GM19455 (cell line): ENCODE measurements around the gene ZNF200.
"Not testable (repeated sequence)": the region's sequence is repeated elsewhere in the genome, so short reads cannot be mapped to it uniquely, and the experiment has no call there.

ENCODE experiments used
- ATAC-seq: cut with Tn5 transposase; IDR thresholded peaks from one replicate; pipeline ENCODE4 v1.9.1; 2021; ENCODE audit not compliant: unreplicated experiment

The ZNF200 gene

DNA sequence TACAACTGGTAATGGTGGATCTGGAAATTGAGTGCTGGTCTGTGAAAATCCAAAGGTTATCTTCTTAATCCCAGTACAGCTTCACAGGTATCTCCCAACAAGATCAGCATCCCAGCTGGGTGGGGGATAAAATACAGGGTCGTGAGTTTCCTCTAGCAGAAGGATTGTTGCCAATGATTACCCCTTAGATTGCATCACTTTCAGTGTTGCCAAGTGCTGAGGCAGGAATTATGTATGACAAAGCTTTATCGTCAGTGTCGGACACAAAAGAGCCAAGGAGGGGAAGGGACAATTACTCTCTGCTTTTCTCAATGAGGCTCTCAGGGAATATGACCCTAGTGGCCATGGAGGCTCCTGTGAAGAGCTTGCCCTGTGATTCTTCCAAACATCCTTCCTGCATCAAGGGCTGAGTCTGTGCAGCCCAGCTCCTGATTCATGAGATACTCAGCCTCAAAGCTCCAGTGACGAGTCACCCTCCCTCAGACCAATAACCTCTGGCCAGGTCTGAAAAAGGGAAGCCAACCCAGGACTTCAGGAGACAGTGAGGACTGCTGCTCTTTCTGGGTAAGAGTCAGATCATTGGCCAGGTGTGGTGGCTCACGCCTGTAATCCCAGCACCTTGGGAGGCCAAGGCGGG lies 31.9 kb downstream of the ZNF200 start:
- no peak for ATAC-seq

- ATAC-seq, result no peak
Observed at GRCh38 chr16:3198334-3199072, 36.5 kb downstream of the ZNF200 start.

DNA sequence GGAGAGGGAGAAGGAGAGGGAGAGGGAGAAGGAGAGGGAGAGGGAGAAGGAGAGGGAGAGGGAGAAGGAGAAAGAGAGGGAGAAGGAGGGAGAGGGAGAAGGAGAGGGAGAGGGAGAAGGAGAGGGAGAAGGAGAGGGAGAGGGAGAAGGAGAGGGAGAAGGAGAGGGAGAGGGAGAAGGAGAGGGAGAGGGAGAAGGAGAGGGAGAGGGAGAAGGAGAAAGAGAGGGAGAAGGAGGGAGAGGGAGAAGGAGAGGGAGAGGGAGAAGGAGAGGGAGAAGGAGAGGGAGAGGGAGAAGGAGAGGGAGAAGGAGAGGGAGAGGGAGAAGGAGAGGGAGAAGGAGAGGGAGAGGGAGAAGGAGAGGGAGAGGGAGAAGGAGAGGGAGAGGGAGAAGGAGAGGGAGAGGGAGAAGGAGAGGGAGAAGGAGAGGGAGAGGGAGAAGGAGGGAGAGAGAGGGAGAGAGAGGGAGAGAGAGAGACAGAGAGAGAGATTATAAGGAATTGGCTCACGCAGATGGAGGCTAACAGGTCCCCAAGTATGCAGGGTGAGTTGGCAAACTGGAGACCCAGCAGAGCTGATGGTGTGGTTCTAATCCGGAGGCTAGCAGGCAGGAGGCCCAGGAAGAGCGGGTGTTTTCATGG lies 37.1 kb downstream of the ZNF200 start:
- ATAC-seq, result not testable (repeated sequence)

GRCh38 chr16:3195975-3196374 lies 39.0 kb downstream of the ZNF200 start:
- ATAC-seq, result no peak

- ATAC-seq, result no peak
Observed at GRCh38 chr16:3194792-3195191, 40.2 kb downstream of the ZNF200 start.

- ATAC-seq, result no peak
Observed at GRCh38 chr16:3193221-3194212, 41.4 kb downstream of the ZNF200 start.

- ATAC-seq, result no peak
Observed at GRCh38 chr16:3192476-3193019, 42.4 kb downstream of the ZNF200 start.

DNA sequence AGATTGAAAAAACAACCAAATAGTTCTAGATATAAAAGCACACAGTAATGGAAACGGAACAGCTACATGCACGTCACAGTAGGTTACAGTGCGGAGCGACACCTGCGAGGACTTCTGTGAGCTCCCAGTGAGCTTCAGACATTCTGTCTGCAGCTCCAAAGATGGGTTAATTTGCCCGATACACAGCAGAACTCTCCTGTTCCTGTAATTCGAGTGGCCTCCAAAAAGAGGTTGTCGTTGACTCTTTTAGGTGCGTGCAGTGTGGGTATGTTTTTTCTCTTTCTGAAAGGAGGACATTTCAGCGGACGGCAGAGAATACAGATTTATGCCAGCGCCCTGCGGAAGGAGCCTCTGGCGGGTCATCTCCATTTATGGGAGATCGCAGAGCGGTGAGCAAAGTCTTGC lies 44.0 kb downstream of the ZNF200 start:
- ATAC-seq, result no peak

DNA sequence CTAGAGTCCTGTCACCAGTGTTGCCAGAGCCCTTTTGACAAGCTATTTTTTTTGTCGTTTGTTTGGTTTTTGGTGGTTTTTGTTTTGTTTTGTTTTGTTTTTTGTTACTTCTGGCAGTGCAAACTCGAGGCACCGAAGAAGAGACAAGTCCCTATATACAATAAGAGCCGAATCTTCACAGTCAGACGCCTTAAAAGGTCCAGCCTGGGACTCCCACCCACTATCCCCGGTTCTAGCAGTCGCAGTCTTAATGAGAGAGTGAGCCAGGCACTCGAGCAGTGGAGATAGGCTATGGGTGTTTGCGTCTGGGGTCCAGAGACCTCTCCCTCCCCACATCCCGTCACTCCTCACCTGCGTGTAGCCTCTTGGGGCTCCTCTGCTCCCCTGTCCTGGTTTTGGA lies 45.1 kb downstream of the ZNF200 start:
- no peak for ATAC-seq

GRCh38 chr16:3188925-3189825 lies 45.8 kb downstream of the ZNF200 start:
- ATAC-seq, result no peak

- ATAC-seq, result no peak
Observed at GRCh38 chr16:3188675-3188924, 46.4 kb downstream of the ZNF200 start.

GRCh38 chr16:3187798-3188674 lies 46.9 kb downstream of the ZNF200 start, which contains the start of gene OR1F1:
Gene OR1F1, plus strand, starts transcription at chr16:3188204.
- no peak for ATAC-seq

GRCh38 chr16:3186946-3187690 lies 47.8 kb downstream of the ZNF200 start:
- ATAC-seq, result no peak

DNA sequence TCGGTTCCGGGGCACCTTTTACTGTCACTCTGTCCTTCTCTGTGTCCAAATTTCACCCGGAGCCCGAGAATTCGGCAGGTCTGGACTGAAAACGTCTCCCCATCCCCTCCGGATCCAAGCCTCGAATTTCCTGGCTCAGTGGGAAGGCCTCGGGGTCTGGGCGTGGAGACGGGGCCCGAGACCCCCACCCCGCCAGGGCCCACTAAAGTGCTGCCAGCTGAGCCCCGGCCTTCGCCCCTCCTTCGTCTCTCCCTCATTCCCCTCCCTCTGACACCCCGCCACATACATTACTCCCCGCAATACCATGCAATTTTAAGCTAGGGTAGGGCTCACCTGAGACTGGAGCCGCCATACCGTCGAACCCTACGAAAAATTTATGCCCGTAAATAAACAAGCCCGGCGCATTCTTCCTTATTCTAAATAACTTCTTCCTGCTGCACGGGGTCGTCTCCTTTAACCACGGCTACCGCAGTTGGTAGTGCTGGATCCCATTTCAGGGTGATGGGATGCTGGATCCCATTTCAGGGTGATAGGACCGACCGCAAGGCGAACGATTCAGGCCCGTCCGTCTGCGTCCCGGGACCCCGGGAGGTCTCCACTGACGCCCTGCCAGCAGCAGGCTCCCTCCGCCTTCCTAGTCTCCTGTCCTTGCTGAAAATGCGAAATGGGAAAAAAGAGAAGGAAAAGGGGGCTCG lies 51.4 kb downstream of the ZNF200 start:
- ATAC-seq, result no peak

DNA sequence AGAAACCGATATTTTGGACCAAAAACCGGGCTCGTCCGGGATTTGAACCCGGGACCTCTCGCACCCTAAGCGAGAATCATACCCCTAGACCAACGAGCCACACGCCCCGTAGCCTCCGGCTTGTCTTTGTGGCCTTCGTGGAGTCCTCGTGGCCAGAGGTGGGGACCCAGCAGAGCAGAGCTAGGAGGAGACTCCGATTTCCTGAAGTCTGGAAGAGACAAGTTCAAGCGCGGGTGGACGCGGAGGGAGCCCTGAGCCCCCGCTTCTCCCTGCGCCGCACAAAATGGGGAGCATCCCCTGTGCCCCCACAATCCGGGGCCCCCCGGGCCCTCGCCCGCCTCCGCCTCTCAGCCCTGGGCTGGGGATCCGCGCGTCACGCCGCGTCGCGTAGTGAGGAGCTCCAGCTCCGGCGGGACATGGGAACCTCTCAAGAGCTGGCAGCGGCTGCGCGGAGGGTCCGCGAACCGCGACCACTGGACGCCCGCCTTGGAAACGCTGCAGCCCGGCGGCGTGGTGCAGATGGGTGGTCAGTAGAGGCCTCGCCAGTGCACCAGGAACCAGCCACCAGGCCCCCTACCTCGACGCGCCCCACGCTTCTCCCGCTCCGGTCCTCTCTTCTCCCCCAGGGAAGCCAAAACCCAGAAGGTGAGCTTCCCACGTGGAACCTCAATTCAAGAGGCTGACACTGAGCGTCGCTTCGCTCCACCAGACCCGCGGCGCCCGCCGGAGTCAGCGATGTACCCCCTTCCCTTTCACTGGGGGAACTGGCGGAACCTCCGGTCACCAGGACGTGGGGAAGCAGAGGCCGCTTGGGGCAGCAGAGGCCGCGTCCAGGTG lies 52.1 kb downstream of the ZNF200 start:
- ATAC-seq, result no peak

DNA sequence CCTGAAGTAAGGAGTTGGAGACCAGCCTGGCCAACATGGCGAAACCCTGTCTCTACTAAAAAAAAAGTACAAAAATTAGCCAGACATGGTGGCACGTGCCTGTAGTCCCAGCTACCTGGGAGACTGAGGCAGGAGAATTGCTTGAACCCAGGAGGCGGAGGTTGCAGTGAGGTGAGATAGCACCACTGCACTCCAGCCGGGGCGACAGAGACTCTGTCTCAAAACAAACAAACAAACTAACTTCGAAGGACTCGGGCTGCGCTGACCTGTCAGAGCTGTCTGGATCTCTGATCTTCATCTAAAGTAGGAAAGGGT lies 52.7 kb downstream of the ZNF200 start:
- not testable (repeated sequence) for ATAC-seq

- no peak for ATAC-seq
Observed at GRCh38 chr16:3180445-3180878, 54.5 kb downstream of the ZNF200 start.
